ENCODE data around the gene NOP14. TPM values are rescaled to one million over a fixed set of nuclear protein-coding genes. Genes with fewer than 3 reads are reported as not detected.

The NOP14 gene
- total RNA-seq, 1 donor from 2014 or later = 28.5 TPM

- no peaks in the 10 kb centered on the region for H3K27me3 Mint-ChIP-seq (ENCODE audit: low read depth)
- no peaks in the 10 kb centered on the region for H3K36me3 Mint-ChIP-seq
- DNase-seq (ENCODE audit: low spot score in 2 of 2, unreplicated experiment in 2 of 2) = no peak
- peak overlapping the region; percentile 92 for H3K4me3 Mint-ChIP-seq
- no peaks in the 10 kb centered on the region for H3K9me3 Mint-ChIP-seq
- peaks cover 34% of the 10 kb centered on the region for H3K4me1 Mint-ChIP-seq
- H3K27ac Mint-ChIP-seq = peak overlapping the region; percentile 11
- TF ChIP-seq CTCF (IDR thresholded peaks at IDR 0.05; ENCODE audit: unreplicated experiment) = no peak
Observed at GRCh38 chr4:2965262-2965661, 2.1 kb upstream of the NOP14 start.

- Mint-ChIP-seq H3K27ac (peak overlapping the region; percentile 94), H3K36me3 (no peaks in the 10 kb centered on the region), H3K4me3 (peak overlapping the region; percentile 92), H3K4me1 (peaks cover 33% of the 10 kb centered on the region), H3K9me3 (no peaks in the 10 kb centered on the region), H3K27me3 (ENCODE audit: low read depth) (no peaks in the 10 kb centered on the region)
- no peak for TF ChIP-seq CTCF (IDR thresholded peaks at IDR 0.05; ENCODE audit: unreplicated experiment)
- DNase-seq (ENCODE audit: low spot score in 2 of 2, unreplicated experiment in 2 of 2) = no peak
Observed at GRCh38 chr4:2964706-2965258, 1.6 kb upstream of the NOP14 start.

GRCh38 chr4:2963966-2964471, 813 bp upstream of the NOP14 start:
- Mint-ChIP-seq H3K27ac (peak overlapping the region; percentile 94), H3K9me3 (no peaks in the 10 kb centered on the region), H3K27me3 (ENCODE audit: low read depth) (no peaks in the 10 kb centered on the region), H3K4me3 (peak overlapping the region; percentile 92), H3K4me1 (peaks cover 35% of the 10 kb centered on the region), H3K36me3 (no peaks in the 10 kb centered on the region)
- no peak for DNase-seq (ENCODE audit: low spot score in 2 of 2, unreplicated experiment in 2 of 2)
- no peak for TF ChIP-seq CTCF (IDR thresholded peaks at IDR 0.05; ENCODE audit: unreplicated experiment)

- Mint-ChIP-seq H3K36me3 (no peaks in the 10 kb centered on the region), H3K27me3 (ENCODE audit: low read depth) (no peaks in the 10 kb centered on the region), H3K27ac (peak overlapping the region; percentile 96), H3K9me3 (no peaks in the 10 kb centered on the region), H3K4me3 (peak overlapping the region; percentile 92), H3K4me1 (peaks cover 32% of the 10 kb centered on the region)
- DNase-seq (ENCODE audit: low spot score in 2 of 2, unreplicated experiment in 2 of 2) = no peak
- TF ChIP-seq CTCF (IDR thresholded peaks at IDR 0.05; ENCODE audit: unreplicated experiment) = no peak
Observed at GRCh38 chr4:2962614-2963174, 512 bp downstream of the NOP14 start.

GRCh38 chr4:2961811-2962441, 1.3 kb downstream of the NOP14 start:
- Mint-ChIP-seq H3K27ac (peak overlapping the region; percentile 96), H3K36me3 (no peaks in the 10 kb centered on the region), H3K27me3 (ENCODE audit: low read depth) (no peaks in the 10 kb centered on the region), H3K9me3 (no peaks in the 10 kb centered on the region), H3K4me1 (peaks cover 32% of the 10 kb centered on the region), H3K4me3 (peak overlapping the region; percentile 92)
- no peak for DNase-seq (ENCODE audit: low spot score in 2 of 2, unreplicated experiment in 2 of 2)
- no peak for TF ChIP-seq CTCF (IDR thresholded peaks at IDR 0.05; ENCODE audit: unreplicated experiment)

All from mesothelial cell of epicardium (in vitro differentiated cells).